ENCODE measurements around the gene PRR11.
"Not testable (repeated sequence)": the region's sequence is repeated elsewhere in the genome, so short reads cannot be mapped to it uniquely, and the experiment has no call there.

PRR11 gene

DNA sequence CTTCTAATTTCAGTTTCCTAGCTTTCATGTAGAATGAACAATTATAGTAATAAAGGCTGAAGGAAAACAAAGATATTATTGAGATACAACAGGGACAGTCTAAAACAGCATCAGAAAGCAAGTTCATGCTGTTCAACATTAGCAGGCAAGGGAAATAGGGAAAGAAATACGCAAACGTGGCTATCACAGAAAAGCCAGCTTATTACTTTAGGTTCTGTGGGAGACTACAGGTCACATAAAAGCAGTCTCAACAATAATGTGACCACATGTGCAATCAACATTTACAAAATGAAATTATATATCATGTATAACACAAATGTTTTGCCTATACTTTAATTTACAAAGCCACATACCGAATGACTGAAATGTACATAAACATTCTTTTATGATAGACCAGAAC is 44.0 kb upstream of the PRR11 start:
- no peak overlapping the region for H3K4me3 ChIP-seq (ENCODE audit: low read length)
- DNase-seq (ENCODE audit: low read depth) = no peak
- no peak for TF ChIP-seq CTCF (conservative IDR thresholded peaks at IDR 0.05; ENCODE audit: low read depth, low read length)

GRCh38 chr17:59115474-59115873 is 40.1 kb upstream of the PRR11 start:
- DNase-seq (ENCODE audit: low read depth) = no peak
- TF ChIP-seq CTCF (conservative IDR thresholded peaks at IDR 0.05; ENCODE audit: low read depth, low read length) = no peak
- H3K4me3 ChIP-seq (ENCODE audit: low read length) = no peak overlapping the region

DNA sequence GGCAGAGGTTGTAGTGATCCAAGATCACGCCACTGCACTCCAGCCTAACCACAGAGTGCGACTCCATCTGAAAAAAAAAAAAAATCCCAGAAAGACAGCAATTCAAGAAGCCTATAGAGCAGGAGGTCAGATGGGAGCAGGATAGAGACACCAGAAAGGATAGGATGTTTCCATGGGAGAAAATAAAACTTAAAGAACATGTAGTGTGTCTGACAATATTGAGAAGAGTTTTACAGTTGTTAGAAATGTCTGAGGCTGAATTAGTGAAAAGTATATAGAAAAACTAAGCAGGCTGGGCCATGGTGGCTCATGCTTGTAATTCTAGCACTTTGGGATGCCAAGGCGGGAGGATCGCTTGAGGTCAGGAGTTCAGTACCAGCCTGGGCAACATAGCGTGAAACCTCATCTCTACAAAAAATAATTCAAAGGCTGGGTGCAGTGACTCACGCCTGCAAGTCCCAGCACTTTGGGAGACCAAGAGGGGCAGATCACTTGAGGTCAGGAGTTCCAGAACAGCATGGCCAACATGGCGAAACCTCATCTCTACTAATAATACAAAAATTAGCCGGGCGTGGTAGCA is 33.6 kb upstream of the PRR11 start:
- no peak for TF ChIP-seq CTCF (conservative IDR thresholded peaks at IDR 0.05; ENCODE audit: low read depth, low read length)
- no peak overlapping the region for H3K4me3 ChIP-seq (ENCODE audit: low read length)
- no peak for DNase-seq (ENCODE audit: low read depth)

- TF ChIP-seq CTCF (conservative IDR thresholded peaks at IDR 0.05; ENCODE audit: low read depth, low read length) = no peak
- H3K4me3 ChIP-seq (ENCODE audit: low read length) = no peak overlapping the region
- no peak for DNase-seq (ENCODE audit: low read depth)
These were observed 30.9 kb upstream of the PRR11 start for GRCh38 chr17:59124665-59125064.

GRCh38 chr17:59126809-59127417 is 28.6 kb upstream of the PRR11 start:
- no peak for TF ChIP-seq CTCF (conservative IDR thresholded peaks at IDR 0.05; ENCODE audit: low read depth, low read length)
- H3K4me3 ChIP-seq (ENCODE audit: low read length) = no peak overlapping the region
- no peak for DNase-seq (ENCODE audit: low read depth)

- no peak for DNase-seq (ENCODE audit: low read depth)
- no peak overlapping the region for H3K4me3 ChIP-seq (ENCODE audit: low read length)
- no peak for TF ChIP-seq CTCF (conservative IDR thresholded peaks at IDR 0.05; ENCODE audit: low read depth, low read length)
These were observed 25.7 kb upstream of the PRR11 start for GRCh38 chr17:59129814-59130213.

DNA sequence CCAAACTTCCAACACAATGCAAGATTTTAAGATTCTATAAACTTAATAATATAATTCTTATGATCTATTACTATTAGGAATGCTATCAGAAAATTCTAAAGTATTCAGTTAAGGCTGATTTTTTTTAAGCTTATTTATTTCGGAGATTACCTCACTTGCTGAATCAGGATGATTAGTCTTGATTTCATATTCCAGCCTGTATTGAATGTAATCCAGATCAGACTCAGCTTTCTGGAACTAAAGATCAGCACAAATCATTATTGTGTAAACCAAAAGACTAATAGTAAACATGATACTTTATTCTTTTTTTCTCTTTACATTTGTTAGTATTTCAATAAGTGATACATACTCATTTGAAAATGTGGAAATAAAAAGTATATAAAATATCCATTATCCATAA is 24.4 kb upstream of the PRR11 start:
- H3K4me3 ChIP-seq (ENCODE audit: low read length) = no peak overlapping the region
- TF ChIP-seq CTCF (conservative IDR thresholded peaks at IDR 0.05; ENCODE audit: low read depth, low read length) = no peak
- no peak for DNase-seq (ENCODE audit: low read depth)

GRCh38 chr17:59138339-59138738 is 17.2 kb upstream of the PRR11 start:
- DNase-seq (ENCODE audit: low read depth); H3K4me3 ChIP-seq (ENCODE audit: low read length): not testable (repeated sequence)

All from retinal pigment epithelial cell (primary cell).